RPMI8226 (cell line): ENCODE results near the gene RSAD2.
"Not testable (repeated sequence)": the region's sequence is repeated elsewhere in the genome, so short reads cannot be mapped to it uniquely, and the experiment has no call there.

Source experiments
- DNase-seq: peaks from one replicate; pipeline ENCODE4 v3.0.0-alpha.2; 2015

RSAD2 gene

DNA sequence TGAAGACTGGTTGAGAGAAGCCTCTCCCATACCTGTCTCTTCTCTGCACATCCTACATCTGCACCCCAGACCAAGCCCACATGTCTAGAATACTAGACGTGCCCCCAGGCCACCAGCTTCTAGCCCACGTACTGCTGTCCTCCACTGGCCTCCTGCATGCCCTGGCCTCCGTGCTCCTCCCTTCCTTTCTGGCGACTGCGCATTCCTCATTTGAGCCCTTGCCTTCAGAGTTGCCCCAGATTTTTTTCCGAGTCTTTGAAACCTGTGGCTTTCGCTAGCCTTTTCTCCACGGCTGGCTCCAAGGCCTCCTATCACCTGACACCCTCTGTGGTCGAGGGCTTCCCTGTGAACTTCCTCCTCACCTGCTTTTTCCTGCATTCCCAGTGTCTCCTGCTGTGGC lies 50.9 kb downstream of the RSAD2 start:
- DNase-seq, result no peak

DNA sequence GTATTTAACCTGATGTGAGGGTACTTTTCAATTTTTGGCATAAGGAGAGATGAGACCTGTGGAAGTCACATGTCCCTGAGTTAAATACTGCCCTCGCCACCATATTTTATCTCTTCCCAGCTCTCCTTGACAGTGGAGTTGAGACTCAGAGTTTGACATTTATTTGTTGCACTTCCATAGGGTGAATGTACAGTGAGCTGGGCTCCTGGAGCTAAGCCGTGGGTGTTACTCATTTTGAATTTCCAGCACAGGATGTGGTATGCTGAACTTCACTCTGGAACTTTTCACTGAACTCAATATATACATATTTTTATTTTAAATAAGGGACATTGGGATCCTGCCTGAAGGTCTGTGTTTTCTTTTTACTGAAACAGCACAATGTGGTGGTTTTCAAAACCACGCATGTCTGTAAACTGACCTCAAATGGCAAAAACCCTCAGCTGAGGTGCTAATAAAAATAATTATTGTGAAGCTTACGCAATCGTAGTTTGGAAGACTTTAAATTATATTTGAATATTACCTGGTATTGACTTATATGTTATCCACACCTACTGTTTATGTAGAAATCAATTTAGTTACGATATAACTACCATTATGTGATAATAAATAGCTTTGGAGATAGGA lies 51.7 kb downstream of the RSAD2 start:
- no peak for DNase-seq

DNA sequence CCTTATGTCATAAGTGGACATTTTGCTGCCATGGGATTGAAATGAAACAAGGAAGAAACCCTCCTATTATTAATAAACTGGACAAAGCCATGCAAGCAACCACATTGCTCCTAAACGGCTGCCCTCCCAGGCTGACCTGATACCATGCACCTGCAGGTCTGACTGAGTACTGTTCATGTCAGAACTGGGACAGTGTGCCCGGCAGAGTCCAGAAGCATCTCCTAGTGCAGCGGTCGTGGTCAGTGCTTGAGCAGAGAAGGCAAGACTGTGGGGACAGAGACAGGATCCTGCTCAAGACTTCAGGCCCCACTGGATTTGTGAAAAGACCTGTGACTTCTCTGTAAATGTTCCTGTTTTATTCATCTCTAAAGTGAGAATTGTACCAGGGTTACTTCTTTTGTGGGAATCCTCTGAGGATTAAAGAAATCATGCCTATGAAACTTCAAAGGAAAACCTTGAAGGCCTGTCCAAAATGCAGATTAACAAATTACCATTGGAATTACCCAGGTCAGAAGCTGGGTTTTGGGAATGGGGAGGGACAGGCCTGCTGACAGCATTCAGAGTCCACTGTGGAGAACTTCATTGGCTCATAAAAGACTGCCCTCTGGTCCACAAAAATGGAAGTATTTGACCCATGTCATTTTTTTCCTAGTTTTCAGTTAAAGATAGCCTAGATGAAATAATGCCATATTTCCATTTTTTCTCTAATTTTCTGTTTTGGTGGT lies 53.5 kb downstream of the RSAD2 start:
- no peak for DNase-seq

DNA sequence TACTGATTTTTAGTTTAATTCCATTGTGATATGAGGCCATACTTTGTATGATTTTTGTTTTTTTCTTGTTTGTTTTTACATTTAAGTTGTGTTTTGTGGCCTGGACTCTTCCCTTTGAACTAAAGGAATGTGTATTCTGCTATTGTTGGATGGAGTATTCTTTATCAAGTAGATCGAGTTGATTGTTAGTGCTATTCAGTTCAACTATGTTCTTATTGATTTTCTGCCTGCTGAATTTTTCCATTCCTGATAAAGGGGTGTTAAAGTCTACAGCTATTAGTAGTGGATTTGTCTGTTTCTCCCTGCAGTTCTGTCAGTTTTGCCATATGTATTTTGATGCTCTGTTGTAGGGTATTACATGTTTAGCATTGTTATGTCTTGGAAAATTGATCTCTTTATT lies 54.2 kb downstream of the RSAD2 start:
- DNase-seq, result no peak

DNA sequence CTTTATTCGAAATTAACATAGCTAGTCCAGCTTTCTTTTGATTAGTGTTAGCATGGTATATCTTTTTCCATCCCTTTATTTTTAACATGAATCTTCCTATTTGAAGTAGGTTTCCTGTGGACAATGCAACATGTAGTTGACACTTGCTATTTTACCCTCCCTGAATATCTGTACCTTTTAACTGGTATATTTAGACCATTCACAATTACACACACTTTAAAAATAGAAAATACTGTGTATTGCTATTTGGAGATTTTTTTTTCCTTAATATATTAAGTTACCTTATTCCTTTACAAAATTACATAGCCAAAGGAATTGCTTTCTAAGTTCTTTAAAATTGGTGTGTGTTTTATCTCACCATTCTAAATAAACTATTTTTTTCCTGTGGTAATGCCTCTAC lies 54.6 kb downstream of the RSAD2 start:
- DNase-seq, result no peak

DNA sequence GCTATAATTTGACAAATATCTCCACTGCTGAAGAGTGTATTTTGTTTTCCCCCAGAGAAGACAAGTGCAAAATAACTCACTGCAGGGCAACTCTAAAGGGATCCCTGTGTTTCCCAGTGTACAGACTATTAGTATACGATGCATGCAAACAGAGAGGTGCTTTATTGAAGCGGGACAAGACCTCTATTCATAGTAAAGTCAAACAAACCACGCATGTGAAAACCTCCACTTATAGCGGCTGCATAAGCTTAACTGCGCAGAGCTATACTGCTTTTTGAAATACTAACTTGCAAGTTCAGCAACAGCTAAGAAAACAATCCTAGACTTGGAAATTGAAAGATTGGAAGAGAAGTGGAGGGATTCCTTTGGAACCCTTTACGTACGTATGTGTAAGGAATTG lies 55.3 kb downstream of the RSAD2 start:
- no peak for DNase-seq

DNA sequence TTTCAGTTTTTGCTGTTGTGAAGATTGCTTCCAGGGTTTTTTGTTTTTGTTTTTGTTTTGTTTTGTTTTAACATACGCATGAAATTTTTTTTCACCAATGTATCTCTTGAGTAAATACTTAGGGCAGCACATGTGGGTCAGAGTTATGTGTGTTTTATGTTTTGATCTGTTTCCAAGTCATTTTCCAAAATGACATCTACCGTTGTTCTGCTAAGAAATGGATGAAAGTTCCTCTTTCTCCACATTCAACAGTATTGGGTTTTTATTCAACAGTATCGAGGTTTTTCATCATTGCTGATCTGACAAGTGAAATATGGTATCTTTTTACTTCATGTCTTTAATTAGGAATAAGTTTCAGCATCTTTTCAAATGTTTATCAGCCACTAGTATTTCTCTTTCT lies 56.3 kb downstream of the RSAD2 start:
- DNase-seq, result no peak

DNA sequence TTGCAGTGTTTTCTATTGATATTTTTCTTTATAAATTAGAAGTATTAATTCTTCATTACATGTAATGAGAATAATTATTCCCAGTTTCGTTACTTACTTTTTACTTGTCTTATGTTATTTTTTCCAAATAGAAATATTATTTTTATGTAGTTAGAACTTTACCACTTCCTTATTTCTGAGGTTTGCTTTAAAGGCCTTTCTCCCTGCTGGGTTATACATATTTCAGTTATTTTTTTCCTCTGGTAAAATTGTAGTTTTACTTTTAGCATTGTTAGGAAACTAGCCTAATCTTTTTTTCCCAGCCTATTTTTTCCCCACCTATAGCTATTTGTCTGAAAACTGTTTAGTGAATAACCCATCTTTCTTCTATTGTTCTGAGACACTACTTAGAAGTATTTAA lies 56.8 kb downstream of the RSAD2 start:
- DNase-seq, result no peak

DNA sequence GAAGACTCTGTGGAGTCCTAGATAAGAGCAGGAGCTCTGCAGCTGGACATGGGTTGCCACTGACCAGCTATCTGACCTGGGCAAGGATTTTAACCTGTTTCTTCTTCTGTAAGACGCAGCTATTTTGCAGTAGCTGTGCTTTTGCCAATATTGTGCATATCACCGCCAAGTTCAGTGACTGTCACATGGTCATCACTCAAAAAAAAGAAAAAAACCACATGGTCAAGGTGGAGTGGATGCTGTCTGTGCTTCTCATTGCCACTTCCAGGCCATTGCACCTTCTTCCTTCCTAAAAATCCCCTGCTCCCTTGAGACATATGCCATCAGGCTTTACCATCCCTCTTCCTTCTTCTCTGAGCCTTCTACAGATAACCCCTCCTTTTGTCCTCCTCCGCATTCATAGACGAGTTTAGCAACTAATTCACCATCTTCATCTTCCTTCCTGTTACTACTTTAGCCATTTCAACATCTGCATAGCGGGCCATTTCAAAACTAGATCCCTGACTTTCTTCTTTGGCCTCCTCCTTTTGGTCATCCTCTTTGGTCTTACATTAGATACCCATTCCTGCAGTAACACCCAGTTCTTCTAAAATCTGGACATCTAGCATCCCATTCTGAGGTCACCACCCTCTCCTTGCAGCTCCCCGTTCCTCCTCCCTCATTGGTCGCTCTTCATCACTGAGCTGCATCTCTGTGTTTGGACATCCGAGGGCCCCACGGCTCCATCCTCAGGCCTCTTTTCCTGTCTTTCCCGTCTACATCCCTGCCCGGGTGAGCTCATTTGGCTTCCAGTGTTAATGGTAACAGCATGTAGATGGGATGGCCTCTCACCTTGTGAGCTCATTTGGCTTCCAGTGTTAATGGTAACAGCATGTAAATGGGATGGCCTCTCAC lies 57.4 kb downstream of the RSAD2 start:
- DNase-seq, result no peak

DNA sequence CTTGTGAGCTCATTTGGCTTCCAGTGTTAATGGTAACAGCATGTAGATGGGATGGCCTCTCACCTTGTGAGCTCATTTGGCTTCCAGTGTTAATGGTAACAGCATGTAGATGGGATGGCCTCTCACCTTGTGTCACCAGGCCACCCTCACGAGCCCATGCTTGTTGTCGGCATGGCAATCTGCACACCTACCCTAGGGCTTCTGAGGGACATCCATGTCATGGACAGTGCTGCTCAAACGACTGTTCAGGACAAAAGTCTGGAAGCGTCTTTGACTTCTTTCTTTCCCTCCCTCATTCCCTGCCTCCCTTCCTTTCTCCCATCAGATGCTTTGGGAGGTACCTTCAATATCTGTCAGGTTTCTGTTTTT lies 58.1 kb downstream of the RSAD2 start:
- not testable (repeated sequence) for DNase-seq

DNA sequence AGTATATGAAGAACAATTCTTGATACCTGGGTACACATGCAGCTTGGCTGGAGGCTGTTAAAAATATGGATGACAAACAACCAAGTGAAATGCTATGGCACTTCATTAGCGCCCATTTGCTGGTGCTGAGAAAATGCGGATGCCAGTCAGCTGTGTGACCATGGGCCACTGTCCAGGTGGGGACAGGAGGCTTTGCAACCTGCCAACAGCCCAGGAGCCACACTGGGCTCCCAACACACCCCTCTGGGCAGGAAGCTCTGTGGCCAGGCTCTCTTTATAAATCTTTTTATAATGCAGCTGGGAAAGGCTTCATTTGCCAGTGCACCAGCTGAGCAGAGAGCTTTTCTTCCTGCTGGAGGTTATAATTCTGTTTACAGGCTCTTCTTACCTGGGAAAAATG lies 59.6 kb downstream of the RSAD2 start:
- no peak for DNase-seq

DNA sequence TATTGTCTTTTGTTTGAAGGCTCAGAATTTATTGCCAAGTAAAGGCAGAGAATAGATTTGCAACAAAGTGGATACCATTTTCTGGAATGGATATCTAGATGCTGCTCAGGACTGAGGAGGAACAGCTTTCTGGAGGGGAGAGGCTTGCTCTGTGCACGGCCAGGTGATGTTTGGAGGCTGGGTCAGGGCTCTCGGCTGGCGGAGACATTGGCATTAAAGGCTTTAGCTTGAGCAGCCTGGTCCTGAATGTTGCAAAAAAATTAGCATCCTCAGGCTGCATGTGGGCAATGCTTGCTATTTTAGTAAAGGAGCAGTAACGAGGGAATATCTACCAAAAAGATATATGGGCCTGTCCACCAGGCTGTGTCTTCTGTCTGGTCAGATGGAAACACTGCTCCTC lies 60.0 kb downstream of the RSAD2 start:
- DNase-seq, result no peak

DNA sequence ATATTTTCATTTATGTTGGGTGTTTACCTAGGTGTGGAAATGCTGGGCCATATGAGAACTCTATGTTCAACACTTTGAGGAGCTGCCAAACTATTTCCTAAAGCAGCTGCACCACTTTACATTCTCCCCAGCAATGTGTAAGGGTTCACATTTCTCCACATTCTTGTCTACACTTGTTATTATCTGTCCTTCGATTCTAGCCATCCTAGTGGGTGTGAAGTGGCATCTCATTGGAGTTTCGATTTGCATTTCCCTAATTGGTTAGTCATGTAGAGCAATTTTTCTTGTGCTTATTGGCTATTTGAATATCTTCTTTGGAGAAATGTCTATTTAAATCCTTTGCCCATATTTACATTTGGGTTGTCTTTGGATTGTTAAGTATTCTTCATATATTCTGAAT lies 61.5 kb downstream of the RSAD2 start:
- no peak for DNase-seq

DNA sequence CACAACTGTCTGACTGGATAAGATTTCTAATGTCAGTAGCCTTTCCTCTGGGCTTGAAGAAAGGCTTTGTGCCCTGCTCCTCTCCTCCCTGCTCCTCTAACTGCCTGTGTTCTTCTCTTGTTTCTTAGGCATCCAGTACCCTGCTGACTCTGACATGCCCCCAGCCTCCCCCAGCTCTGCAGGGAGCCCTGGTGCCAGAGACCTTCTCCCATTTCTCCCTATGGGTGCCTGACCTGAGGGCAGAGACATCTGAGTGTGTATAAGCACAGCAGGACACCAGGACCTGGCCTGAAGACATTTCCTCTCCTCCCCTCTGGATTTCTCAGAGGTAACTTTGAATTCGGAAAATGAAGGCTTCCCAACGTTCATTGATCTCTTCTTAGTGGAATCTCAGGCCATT lies 63.2 kb downstream of the RSAD2 start:
- DNase-seq, result no peak

DNA sequence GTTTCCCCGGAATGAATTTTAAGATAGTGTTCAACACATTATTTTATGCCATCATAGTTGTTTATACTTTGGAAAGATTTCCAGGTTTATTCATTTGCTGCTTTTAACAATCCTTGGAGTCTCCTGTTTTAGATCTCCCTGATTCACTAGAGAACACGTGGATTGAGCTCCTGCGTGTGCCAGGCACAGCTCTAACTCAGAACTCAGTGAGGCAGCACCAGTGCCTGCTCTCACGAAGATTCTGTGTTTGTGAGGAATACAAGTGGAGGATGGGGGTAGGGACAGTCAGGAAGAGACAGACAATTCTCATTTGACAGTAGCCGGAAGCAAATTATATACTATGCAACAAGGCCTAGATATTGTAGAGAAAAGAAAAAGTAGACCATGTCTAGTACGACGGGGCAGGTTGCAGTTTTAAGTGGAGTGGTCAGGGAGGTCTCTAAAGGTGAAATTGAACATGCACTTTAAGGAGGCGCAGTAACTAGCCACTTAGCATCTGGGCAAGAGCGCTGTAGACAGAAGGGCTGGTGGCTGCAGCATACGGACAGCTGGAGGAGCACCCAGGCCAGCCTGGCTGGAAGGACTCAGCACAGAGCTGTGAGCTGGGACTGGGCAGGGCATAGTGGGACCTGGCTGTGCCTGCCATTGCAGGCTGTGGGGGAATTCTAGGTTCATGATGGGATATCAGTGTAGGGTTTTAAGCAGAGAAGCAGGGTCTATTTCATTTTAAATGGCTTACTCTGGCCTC lies 63.9 kb downstream of the RSAD2 start:
- DNase-seq, result no peak

DNA sequence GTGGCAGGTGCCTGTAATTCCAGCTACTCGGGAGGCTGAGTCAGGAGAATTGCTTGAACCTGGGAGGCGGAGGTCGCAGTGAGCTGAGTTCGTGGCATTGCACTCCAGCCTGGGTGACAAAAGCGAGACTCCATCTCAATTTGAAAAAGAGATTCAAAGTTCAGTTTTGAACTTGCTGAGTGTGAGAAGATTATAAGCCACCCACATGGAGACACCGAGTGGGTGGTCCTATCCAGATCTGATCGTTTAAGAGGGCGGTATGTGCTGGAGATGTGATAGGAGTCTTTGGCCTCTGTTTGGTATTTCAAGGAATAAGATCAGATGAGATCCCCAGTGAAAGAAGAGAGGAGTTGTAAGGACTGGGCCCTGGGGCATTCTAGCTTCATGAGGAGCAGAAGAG lies 65.3 kb downstream of the RSAD2 start:
- DNase-seq, result no peak

DNA sequence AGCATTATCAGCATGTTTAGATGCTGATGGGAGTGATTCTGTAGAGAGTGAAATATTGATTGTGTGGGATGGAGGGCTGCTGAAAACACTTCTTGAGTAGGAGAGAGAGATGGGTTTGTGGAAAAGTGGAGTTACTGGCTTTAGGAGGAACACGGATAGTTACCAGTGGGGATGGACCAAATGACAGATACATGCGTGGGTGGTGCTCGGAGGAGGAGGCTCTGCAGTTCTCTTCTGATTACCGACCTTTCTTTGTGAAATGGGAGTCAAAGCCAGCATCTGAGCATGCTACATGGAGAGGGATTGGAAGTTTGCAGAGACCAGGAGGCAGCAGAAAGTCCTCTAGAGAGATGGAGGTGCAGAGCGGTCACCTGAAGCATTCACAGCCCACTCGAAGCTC lies 65.9 kb downstream of the RSAD2 start:
- DNase-seq, result no peak

DNA sequence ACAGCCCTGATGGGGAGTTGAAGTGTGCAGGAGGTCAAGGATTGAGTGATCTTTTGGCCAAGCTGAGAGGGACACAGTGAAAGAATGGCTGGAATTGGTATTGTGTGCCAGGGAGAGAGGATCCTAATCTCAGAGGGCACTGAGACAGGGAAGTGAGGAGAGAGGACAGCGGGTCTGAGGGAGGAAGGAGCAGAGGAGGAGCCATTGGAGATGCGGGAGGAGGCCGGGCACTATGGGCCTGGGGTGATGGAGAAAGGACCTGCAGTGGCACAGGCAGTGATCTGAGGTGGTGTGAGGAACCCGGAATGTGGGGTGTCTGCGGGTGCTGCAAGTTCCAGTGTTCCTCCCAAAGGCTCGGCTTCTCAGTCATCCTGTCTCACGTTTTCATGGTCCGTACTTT lies 66.4 kb downstream of the RSAD2 start:
- no peak for DNase-seq

DNA sequence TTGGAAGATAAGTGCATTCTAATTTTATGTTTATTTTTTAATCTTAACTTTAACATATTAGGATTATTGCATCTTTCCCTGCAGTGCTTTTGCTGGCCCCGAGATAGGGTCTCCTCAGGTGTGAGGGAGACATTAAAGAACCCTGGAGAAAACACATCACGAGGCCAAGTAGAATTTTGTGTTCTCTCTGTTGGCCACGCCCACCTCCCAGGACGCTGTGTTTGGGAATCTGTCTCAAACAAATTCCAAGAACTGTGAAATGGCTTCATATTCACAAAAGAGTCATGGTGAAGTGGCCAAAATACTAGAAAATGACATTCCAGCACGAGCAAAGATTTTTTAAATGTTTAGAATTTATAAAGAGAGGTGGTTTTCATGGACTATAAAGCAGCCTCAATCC lies 67.0 kb downstream of the RSAD2 start:
- no peak for DNase-seq

DNA sequence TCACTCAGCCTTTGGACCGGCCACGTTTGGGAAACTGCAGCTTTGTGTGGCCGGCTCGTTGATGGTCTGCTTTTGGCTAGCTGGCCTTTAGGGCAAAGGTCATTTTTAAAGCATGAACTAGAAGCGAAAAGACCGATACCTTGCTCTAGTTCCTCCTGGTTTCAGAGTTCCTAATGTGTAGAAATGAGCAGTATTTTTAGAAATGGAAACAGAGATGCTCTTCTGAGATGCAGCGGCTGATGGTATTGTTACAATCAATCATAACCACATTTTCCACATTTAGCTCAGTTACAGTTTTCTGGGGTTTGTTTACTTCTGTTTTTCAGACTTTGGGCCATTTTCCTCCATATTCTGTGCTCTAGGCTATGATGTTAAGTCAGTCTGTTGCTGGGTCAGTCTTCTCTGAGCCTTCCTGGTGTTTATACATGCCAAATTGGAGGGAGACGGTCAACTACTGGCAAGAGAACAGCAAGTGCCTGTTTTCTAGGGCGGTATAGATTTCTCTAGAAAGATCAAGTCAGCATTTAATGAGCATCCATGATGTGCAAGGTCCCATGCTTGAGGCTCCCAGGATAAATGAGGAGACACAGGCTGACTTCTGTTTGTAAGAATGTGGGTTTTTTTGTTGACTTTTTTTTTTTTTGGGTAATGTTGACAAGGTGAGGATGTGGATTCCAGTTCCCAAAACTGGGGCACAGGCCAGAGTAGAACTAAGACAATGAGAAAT lies 67.7 kb downstream of the RSAD2 start:
- DNase-seq, result peak; percentile 18

DNA sequence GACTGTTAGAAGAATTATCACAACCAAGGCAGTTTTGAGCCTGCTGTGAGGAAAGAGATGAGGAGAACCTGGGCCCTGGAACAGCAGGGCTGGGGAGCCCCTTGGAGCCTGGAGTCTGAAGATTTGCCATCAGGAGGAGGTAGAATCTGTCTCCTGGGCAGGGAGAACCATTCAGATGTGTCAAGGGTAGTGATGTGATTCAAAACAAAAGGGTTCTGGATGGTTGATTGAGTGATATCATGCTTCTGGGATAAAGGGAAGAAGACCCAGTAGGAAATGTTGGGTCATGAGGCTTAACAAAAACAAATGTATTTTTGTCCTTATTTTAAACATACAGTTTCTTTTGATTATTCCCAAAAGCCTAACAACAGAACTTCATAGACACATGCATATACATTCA lies 68.2 kb downstream of the RSAD2 start:
- DNase-seq, result no peak

DNA sequence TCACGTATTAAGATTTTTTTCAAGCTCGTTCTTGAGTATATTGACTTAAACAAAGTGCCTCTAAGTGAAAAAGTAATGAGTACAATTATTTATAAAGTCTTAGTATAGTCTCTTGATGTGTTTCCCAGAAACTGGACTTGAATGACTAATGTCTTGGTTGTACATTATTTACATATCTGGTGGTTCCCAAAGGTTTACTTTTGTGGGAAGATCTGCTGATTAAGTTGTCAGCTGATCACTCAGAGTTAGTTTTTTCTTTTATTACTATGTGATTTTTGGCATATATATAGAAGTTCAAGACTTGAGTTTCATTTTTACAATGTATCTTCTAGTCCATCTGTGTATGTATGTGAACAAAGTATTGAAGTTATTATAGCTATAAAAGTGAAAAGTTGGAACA lies 69.1 kb downstream of the RSAD2 start:
- DNase-seq, result no peak
